ENCODE data around the gene AJM1.
"Not testable (repeated sequence)": the region's sequence is repeated elsewhere in the genome, so short reads cannot be mapped to it uniquely, and the experiment has no call there.

The AJM1 gene

GRCh38 chr9:136862849-136863622 lies 20.8 kb downstream of the AJM1 start:
- TF ChIP-seq CTCF (IDR thresholded peaks at IDR 0.05; ENCODE audit: low read depth, low read length, missing control alignments): no peak
- H3K4me3 ChIP-seq (ENCODE audit: low read depth, low read length): no peak overlapping the region
- no peak for DNase-seq (ENCODE audit: low read depth)

DNA sequence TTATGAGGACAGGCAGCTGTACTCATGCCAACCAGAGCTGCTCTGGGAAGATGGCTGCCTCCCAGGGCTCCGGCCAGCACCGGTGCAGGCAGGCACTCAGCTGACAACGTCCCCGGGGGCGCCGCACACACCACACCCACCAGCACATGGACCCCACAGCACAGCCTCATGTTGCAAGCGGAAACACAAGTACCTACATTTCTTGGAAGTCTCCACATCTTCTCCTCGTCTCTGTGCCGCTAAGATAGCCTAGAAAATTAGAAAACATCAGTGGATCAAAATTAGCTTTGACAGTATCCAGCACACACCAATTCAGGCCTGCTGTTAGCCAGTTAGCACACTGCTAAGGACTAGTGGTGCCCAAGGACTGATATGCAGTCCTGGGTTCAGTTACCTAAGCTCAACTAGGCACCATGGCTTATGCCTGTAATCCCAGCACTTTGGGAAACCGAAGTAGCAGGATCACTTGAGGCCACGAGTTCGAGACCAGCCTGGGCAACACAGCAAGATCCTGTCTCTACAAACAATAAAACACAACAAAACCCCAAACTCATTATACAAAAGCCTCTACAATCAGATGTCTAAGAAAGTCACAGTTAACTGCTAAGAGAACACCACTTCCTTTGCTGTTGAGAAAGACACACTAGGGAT lies 21.5 kb downstream of the AJM1 start:
- no peak overlapping the region for H3K4me3 ChIP-seq (ENCODE audit: low read depth, low read length)
- no peak for TF ChIP-seq CTCF (IDR thresholded peaks at IDR 0.05; ENCODE audit: low read depth, low read length, missing control alignments)
- DNase-seq (ENCODE audit: low read depth): no peak

DNA sequence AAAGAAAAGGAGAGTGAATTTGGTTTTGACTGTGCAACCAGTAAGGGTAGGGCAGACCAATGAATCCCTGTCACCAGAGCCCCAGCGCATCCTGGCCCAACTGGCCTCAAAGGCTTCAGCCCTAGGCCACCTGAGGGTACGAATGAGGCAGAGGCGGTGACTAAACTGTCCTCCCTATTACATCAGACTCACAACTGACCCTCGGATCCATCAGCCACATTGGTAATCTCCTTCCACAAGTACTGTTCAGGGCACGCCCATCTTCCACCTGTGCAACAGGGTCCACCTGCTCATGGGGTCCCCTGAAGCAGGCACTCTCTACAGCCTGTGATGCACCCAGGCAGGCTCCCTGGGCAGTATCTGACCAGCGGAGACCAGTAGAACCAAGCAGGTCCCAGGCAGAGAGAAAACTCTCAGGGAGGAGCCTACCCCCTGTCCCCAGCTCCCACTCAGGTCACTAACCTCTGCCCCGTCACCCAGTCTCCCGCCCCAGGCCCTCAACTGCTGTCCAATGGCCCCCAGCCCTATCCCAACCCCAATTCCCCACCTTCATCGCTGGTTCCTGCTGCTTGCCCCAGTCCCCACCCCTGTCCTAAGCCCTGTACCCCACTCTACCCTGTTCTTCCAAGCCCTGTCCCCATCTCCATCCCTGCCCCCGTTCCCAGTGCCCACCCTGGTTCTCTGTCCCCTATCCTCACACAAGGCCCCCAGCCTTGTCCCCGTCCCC lies 22.9 kb downstream of the AJM1 start:
- no peak for TF ChIP-seq CTCF (IDR thresholded peaks at IDR 0.05; ENCODE audit: low read depth, low read length, missing control alignments)
- DNase-seq (ENCODE audit: low read depth): no peak
- H3K4me3 ChIP-seq (ENCODE audit: low read depth, low read length): peak overlapping the region; percentile 85

DNA sequence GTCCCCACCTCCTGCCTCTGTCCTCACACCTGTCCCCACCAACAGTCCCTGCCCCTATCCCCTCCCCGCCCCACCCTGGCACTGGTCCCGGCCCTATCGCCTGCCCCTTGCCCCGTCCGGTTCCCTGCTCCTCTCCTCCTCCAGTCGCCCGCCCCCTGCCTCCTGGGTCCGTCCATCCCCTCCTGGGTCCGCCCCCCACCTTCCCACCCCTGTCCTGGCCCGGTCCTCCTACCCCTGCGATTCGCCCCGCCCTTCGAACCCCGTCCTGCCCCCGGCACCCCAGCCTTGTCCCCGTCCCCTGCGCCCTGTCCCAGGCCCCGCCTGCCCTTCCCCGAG lies 23.5 kb downstream of the AJM1 start:
- DNase-seq (ENCODE audit: low read depth): no peak
- H3K4me3 ChIP-seq (ENCODE audit: low read depth, low read length): peak overlapping the region; percentile 85
- TF ChIP-seq CTCF (IDR thresholded peaks at IDR 0.05; ENCODE audit: low read depth, low read length, missing control alignments): no peak

GRCh38 chr9:136866898-136867421 lies 24.7 kb downstream of the AJM1 start:
- DNase-seq (ENCODE audit: low read depth): not testable (repeated sequence)
- peak overlapping the region; percentile 85 for H3K4me3 ChIP-seq (ENCODE audit: low read depth, low read length)

- no peak for TF ChIP-seq CTCF (IDR thresholded peaks at IDR 0.05; ENCODE audit: low read depth, low read length, missing control alignments)
- no peak overlapping the region for H3K4me3 ChIP-seq (ENCODE audit: low read depth, low read length)
- DNase-seq (ENCODE audit: low read depth): no peak
Observed at GRCh38 chr9:136867480-136867879, 25.2 kb downstream of the AJM1 start.

DNA sequence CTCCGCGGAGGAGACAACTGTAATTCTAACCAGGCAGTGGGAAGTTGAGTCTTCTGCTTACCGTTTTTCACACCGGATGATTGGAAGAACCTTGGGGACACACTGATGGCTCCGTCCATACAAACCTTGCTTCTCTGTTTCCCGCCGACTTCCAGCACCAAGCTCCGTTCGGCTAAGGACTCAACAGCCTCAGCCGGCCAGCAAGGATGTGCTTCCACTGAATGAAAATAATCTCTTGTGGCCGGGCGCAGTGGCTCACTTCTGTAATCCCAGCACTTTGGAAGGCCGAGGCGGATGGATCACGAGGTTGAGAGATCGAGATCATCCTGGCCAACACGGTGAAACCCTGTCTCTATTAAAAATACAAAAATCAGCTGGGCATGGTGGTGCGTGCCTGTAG lies 25.6 kb downstream of the AJM1 start:
- TF ChIP-seq CTCF (IDR thresholded peaks at IDR 0.05; ENCODE audit: low read depth, low read length, missing control alignments): no peak
- no peak for DNase-seq (ENCODE audit: low read depth)
- H3K4me3 ChIP-seq (ENCODE audit: low read depth, low read length): no peak overlapping the region

All from GM12864 (cell line).